ENCODE data around the gene PLB1.

- TF ChIP-seq, protein P1, sequence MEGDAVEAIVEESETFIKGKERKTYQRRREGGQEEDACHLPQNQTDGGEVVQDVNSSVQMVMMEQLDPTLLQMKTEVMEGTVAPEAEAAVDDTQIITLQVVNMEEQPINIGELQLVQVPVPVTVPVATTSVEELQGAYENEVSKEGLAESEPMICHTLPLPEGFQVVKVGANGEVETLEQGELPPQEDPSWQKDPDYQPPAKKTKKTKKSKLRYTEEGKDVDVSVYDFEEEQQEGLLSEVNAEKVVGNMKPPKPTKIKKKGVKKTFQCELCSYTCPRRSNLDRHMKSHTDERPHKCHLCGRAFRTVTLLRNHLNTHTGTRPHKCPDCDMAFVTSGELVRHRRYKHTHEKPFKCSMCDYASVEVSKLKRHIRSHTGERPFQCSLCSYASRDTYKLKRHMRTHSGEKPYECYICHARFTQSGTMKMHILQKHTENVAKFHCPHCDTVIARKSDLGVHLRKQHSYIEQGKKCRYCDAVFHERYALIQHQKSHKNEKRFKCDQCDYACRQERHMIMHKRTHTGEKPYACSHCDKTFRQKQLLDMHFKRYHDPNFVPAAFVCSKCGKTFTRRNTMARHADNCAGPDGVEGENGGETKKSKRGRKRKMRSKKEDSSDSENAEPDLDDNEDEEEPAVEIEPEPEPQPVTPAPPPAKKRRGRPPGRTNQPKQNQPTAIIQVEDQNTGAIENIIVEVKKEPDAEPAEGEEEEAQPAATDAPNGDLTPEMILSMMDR (conservative IDR thresholded peaks at IDR 0.05): no peak
- no peak for TF ChIP-seq ZFX (IDR thresholded peaks at IDR 0.05)
Observed at GRCh38 chr2:28638102-28638501, 142.2 kb downstream of the PLB1 start.
